IMR-90 (cell line): Measurements from ENCODE around the gene AGT. TPM values are rescaled to one million over a fixed set of nuclear protein-coding genes. Genes with fewer than 3 reads are reported as not detected.

Experiments used
- ATAC-seq: fragments of 200-7000 bp; cut with Tn5 transposase; 2 replicates; pipeline ENCODE4 v1.9.1; 2020; ENCODE audit warnings: low read depth, mild to moderate bottlenecking, moderate library complexity
- BruUV-seq: library from RNA; stranded (reverse); fragments of 400-500 nt; replicated peaks from 2 replicates; lab custom pipeline; 2021; lab: Mats Ljungman, UMichigan
- CTCF ChIA-PET: fragments of 300-600 bp; formaldehyde crosslinking; extraction: SDS; loops from one replicate; lab custom pipeline; 2021; ENCODE audit warnings: antibody characterized with exemption; lab: Yijun Ruan, JAX
- POLR2A ChIA-PET: fragments of 300-600 bp; sonication (Branson Sonifier 250); formaldehyde crosslinking; loops from one replicate; lab custom pipeline; 2022; ENCODE audit warnings: antibody characterized with exemption; ENCODE audit not compliant: unreplicated experiment; lab: Charles Lee
- DNase-seq: peaks from one replicate; pipeline ENCODE4 v3.0.0; 2013
- H2AFZ ChIP-seq: replicated peaks from 2 replicates; pipeline ENCODE3; 2013; ENCODE audit warnings: low read length, mild to moderate bottlenecking; ENCODE audit not compliant: poor library complexity
- H2AK5ac ChIP-seq: 2 replicates; pipeline ENCODE4 v1.6.1; 2013; ENCODE audit warnings: low read depth, low read length, inconsistent platforms
- H2AK9ac ChIP-seq: replicated peaks from 2 replicates; pipeline ENCODE3; 2013; ENCODE audit warnings: mild to moderate bottlenecking, low read depth, low read length, moderate library complexity; ENCODE audit not compliant: poor library complexity
- H2BK120ac ChIP-seq: 2 replicates; pipeline ENCODE4 v1.6.1; 2013; ENCODE audit warnings: low read depth, low read length, inconsistent platforms
- H2BK15ac ChIP-seq: 3 replicates; pipeline ENCODE4 v1.6.1; 2013; ENCODE audit warnings: low read depth, low read length, inconsistent platforms
- H2BK20ac ChIP-seq: 2 replicates; pipeline ENCODE4 v1.6.1; 2013; ENCODE audit warnings: low read depth, mild to moderate bottlenecking, inconsistent platforms, low read length, moderate library complexity
- H2BK5ac ChIP-seq: 2 replicates; pipeline ENCODE4 v1.6.1; 2013; ENCODE audit warnings: mild to moderate bottlenecking, low read depth, low read length, inconsistent platforms; ENCODE audit not compliant: poor library complexity, severe bottlenecking
- H3K14ac ChIP-seq: replicated peaks from 2 replicates; pipeline ENCODE4 v1.6.1; 2013; ENCODE audit warnings: low read depth, low read length, inconsistent platforms
- H3K18ac ChIP-seq: 2 replicates; pipeline ENCODE4 v1.6.1; 2013; ENCODE audit warnings: low read depth, low read length, control low read depth
- H3K23ac ChIP-seq: 2 replicates; pipeline ENCODE4 v1.6.1; 2013; ENCODE audit warnings: low read depth, low read length, inconsistent platforms
- H3K27ac ChIP-seq: 2 replicates; pipeline ENCODE4 v1.5.1; 2013; ENCODE audit warnings: mild to moderate bottlenecking, control low read depth, low read length; ENCODE audit not compliant: insufficient read depth
- H3K27me3 ChIP-seq: 2 replicates; pipeline ENCODE4 v1.6.1; 2013; ENCODE audit warnings: low read length; ENCODE audit not compliant: control insufficient read depth, insufficient read depth
- H3K36me3 ChIP-seq: 2 replicates; pipeline ENCODE4 v1.6.1; 2013; ENCODE audit warnings: low read length, mixed read lengths; ENCODE audit not compliant: control insufficient read depth, insufficient read depth
- H3K4ac ChIP-seq: 2 replicates; pipeline ENCODE4 v1.6.1; 2013; ENCODE audit warnings: low read depth, low read length, inconsistent platforms
- H3K4me1 ChIP-seq: 2 replicates; pipeline ENCODE4 v1.6.1; 2013; ENCODE audit warnings: low read length, mixed read lengths; ENCODE audit not compliant: control insufficient read depth, insufficient read depth
- H3K4me2 ChIP-seq: 2 replicates; pipeline ENCODE4 v1.6.1; 2013; ENCODE audit warnings: low read depth, mild to moderate bottlenecking, control low read depth, low read length, moderate library complexity
- H3K4me3 ChIP-seq: 2 replicates; pipeline ENCODE4 v1.5.1; 2013; ENCODE audit warnings: low read depth, mild to moderate bottlenecking, control low read depth, low read length, moderate library complexity; ENCODE audit not compliant: insufficient read depth
- H3K56ac ChIP-seq: 2 replicates; pipeline ENCODE4 v1.6.1; 2013; ENCODE audit warnings: low read length, inconsistent platforms; ENCODE audit not compliant: insufficient read depth; ENCODE audit errors: extremely low read depth
- H3K79me1 ChIP-seq, 2 experiments: 2 replicates each; pipeline ENCODE4 v1.6.1; 2013; ENCODE audit warnings: low read length in 2 of 2, inconsistent platforms in 1 of 2, low read depth in 1 of 2
- H3K9ac ChIP-seq: 2 replicates; pipeline ENCODE4 v1.6.1; 2013; ENCODE audit warnings: low read depth, low read length, control low read depth
- H3K9me1 ChIP-seq: 2 replicates; pipeline ENCODE4 v1.6.1; 2013; ENCODE audit warnings: low read length, inconsistent platforms; ENCODE audit not compliant: insufficient read depth
- H3K9me3 ChIP-seq: 2 replicates; pipeline ENCODE4 v1.6.1; 2013; ENCODE audit warnings: low read length; ENCODE audit not compliant: control insufficient read depth, insufficient read depth
- H4K20me1 ChIP-seq: 2 replicates; pipeline ENCODE4 v1.6.1; 2013; ENCODE audit warnings: low read length, inconsistent platforms; ENCODE audit not compliant: insufficient read depth
- H4K5ac ChIP-seq: 2 replicates; pipeline ENCODE4 v1.6.1; 2013; ENCODE audit warnings: mild to moderate bottlenecking, low read depth, low read length, control low read depth
- H4K8ac ChIP-seq, 2 experiments: 2 replicates each; pipeline ENCODE4 v1.6.1; 2013; ENCODE audit warnings: low read depth in 2 of 2, low read length in 2 of 2, control low read depth in 1 of 2, inconsistent platforms in 1 of 2
- H4K91ac ChIP-seq: 2 replicates; pipeline ENCODE4 v1.6.1; 2013; ENCODE audit warnings: low read depth, low read length, inconsistent platforms; ENCODE audit not compliant: insufficient read depth
- BHLHE40 ChIP-seq: fragments of 150-350 bp; IDR thresholded peaks from 2 replicates; pipeline ENCODE4 v1.6.1; 2016; ENCODE audit warnings: mild to moderate bottlenecking, low read depth, low read length
- CHD1 ChIP-seq: IDR thresholded peaks from 2 replicates; pipeline ENCODE4 v1.6.1; 2012; ENCODE audit warnings: low read depth, low read length, improper control_type of control experiment
- CTCF ChIP-seq: conservative IDR thresholded peaks from 2 replicates; pipeline ENCODE4 v1.5.1; 2012; ENCODE audit warnings: mild to moderate bottlenecking, low read depth, low read length, improper control_type of control experiment
- MAZ ChIP-seq: IDR thresholded peaks from 2 replicates; pipeline ENCODE4 v1.6.1; 2012; ENCODE audit warnings: low read depth, mild to moderate bottlenecking, low read length, improper control_type of control experiment, moderate library complexity, borderline replicate concordance
- NFE2L2 ChIP-seq: fragments of 150-350 bp; IDR thresholded peaks from 2 replicates; pipeline ENCODE4 v1.6.1; 2016; ENCODE audit warnings: low read depth, mild to moderate bottlenecking, low read length
- WGBS, 2 experiments: methylation state at CpG; one replicate each; pipeline versions ENCODE4 v1.1.5 to v1.1.7; 2013; ENCODE audit warnings: missing lambda C conversion rate in 2 of 2; ENCODE audit not compliant: insufficient read length in 1 of 2; ENCODE audit errors: extremely low coverage in 2 of 2; 5-methylcytosine and 5-hydroxymethylcytosine counted together
- dilution Hi-C: fragments of 300-500 bp; cut with HindIII; formaldehyde crosslinking; loops from one replicate; pipeline ENCODE4 v1.14.3; 2018; ENCODE audit warnings: low sequenced_read_pairs; ENCODE audit not compliant: unreplicated experiment
- in situ Hi-C: fragments of 300-500 bp; cut with MboI; formaldehyde crosslinking; loops from 3 replicates; pipeline ENCODE4 v1.14.3; 2019; ENCODE audit warnings: low sequenced_read_pairs, inconsistent platforms, mixed read lengths
- intact Hi-C: fragments of 100-400 bp; cut with micrococcal nuclease; formaldehyde crosslinking; loops from 2 replicates; pipeline ENCODE4 v1.10.0; 2022
- polyA plus RNA-seq, 3 experiments: library from polyadenylated mRNA; depleted of rRNA; stranded (reverse); fragments of >200 nt; gene quantifications; 2 replicates each; pipeline ENCODE4 v1.2.3, GENCODE V29; 2012; ENCODE audit warnings: low replicate concordance in 1 of 3
- total RNA-seq: library from RNA; depleted of rRNA; stranded (reverse); fragments of >200 nt; gene quantifications from 2 replicates; pipeline ENCODE4 v1.2.3, GENCODE V29; 2012

The AGT gene
- total and polyA plus RNA-seq, 2 of the 4 experiments (the other 2 are of a cell fraction) = 0.18 to 0.34 TPM

- Histone ChIP-seq H3K4me1 (no peaks in the 10 kb centered on the region), H3K9ac (no peak overlapping the region), H3K36me3 (no peaks in the 10 kb centered on the region), H3K4me3 (no peak overlapping the region), H3K23ac (no peak overlapping the region), H3K27me3 (peaks cover 6% of the 10 kb centered on the region), H3K14ac (no peak overlapping the region), H2AK9ac (no peak overlapping the region), H2AFZ (no peak overlapping the region), H4K20me1 (no peaks in the 10 kb centered on the region), H4K5ac (no peak overlapping the region), H3K18ac (no peak overlapping the region), H3K79me1 (no peaks in the 10 kb centered on the region), H3K27ac (no peak overlapping the region), H3K4me2 (no peak overlapping the region), H2BK5ac (no peak overlapping the region), H3K56ac (no peak overlapping the region), H4K91ac (no peak overlapping the region), H3K9me1 (no peaks in the 10 kb centered on the region), H3K9me3 (no peaks in the 10 kb centered on the region), H2BK15ac (no peak overlapping the region), H2BK120ac (no peak overlapping the region), H3K4ac (no peak overlapping the region), H2AK5ac (no peak overlapping the region), H4K8ac (no peak overlapping the region), H2BK20ac (no peak overlapping the region)
- ChIA-PET CTCF (no interaction called here), POLR2A (no interaction called here)
- ATAC-seq (no peak), DNase-seq (no peak)
- intact Hi-C loops (no loop called here), in situ Hi-C loops (no loop called here), dilution Hi-C loops (no loop called here)
- TF ChIP-seq MAZ (no peak), CTCF (no peak), CHD1 (no peak), NFE2L2 (no peak), BHLHE40 (no peak)
- WGBS, 2 experiments = 17% methylated on average over 2 of the region's 5 CpGs; no CpG with 5 or more reads in 1 of the 2 experiments
- BruUV-seq = no TSS peak
These were observed 17.1 kb upstream of the AGT start for GRCh38 chr1:230730977-230731376.
